ENCODE data around the gene MALSU1. TPM values are rescaled to one million over a fixed set of nuclear protein-coding genes. Genes with fewer than 3 reads are reported as not detected.

The MALSU1 gene
- total and polyA plus RNA-seq, 3 donors from 2014 or later = 51.8 to 74.9 (median 63.8) TPM

- TF ChIP-seq, protein P1, sequence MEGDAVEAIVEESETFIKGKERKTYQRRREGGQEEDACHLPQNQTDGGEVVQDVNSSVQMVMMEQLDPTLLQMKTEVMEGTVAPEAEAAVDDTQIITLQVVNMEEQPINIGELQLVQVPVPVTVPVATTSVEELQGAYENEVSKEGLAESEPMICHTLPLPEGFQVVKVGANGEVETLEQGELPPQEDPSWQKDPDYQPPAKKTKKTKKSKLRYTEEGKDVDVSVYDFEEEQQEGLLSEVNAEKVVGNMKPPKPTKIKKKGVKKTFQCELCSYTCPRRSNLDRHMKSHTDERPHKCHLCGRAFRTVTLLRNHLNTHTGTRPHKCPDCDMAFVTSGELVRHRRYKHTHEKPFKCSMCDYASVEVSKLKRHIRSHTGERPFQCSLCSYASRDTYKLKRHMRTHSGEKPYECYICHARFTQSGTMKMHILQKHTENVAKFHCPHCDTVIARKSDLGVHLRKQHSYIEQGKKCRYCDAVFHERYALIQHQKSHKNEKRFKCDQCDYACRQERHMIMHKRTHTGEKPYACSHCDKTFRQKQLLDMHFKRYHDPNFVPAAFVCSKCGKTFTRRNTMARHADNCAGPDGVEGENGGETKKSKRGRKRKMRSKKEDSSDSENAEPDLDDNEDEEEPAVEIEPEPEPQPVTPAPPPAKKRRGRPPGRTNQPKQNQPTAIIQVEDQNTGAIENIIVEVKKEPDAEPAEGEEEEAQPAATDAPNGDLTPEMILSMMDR (IDR thresholded peaks at IDR 0.05) = no peak
- TF ChIP-seq POLR2A (IDR thresholded peaks at IDR 0.05) = no peak
- no peak for DNase-seq
- Histone ChIP-seq H3K27ac (no peak overlapping the region), H3K4me1 (peaks cover 7% of the 10 kb centered on the region), H3K36me3 (ENCODE audit: low read depth, missing control alignments) (no peaks in the 10 kb centered on the region), H3K9me3 (no peaks in the 10 kb centered on the region), H3K27me3 (no peaks in the 10 kb centered on the region), H3K4me3 (no peak overlapping the region)
- WGBS, 2 donors = 81 to 82% methylated on average over 6 of the region's 6 CpGs
- intact Hi-C loops (cut with DNase I; ENCODE audit: low total_unique reads) = no loop called here
These were observed 4.4 kb upstream of the MALSU1 start for GRCh38 chr7:23294549-23295400.

GRCh38 chr7:23295401-23295697 lies 3.8 kb upstream of the MALSU1 start:
- no peak overlapping the region for H3K27ac ChIP-seq
- no peak overlapping the region for H3K4me3 ChIP-seq
- no peaks in the 10 kb centered on the region for H3K27me3 ChIP-seq
- DNase-seq = no peak
- peaks cover 10% of the 10 kb centered on the region for H3K4me1 ChIP-seq
- no peaks in the 10 kb centered on the region for H3K9me3 ChIP-seq
- intact Hi-C loops (cut with DNase I; ENCODE audit: low total_unique reads) = no loop called here
- H3K36me3 ChIP-seq (ENCODE audit: low read depth, missing control alignments) = no peaks in the 10 kb centered on the region
- TF ChIP-seq, protein P1 (IDR thresholded peaks at IDR 0.05) = no peak
- TF ChIP-seq POLR2A (IDR thresholded peaks at IDR 0.05) = no peak

GRCh38 chr7:23298141-23298881 lies 828 bp upstream of the MALSU1 start:
- DNase-seq = no peak
- Histone ChIP-seq H3K27ac (peak overlapping the region; percentile 51 to 70), H3K36me3 (ENCODE audit: low read depth, missing control alignments) (no peaks in the 10 kb centered on the region), H3K9me3 (no peaks in the 10 kb centered on the region), H3K27me3 (no peaks in the 10 kb centered on the region), H3K4me1 (peaks cover 16% of the 10 kb centered on the region), H3K4me3 (peak overlapping the region; percentile 73 to 85)
- intact Hi-C loops (cut with DNase I; ENCODE audit: low total_unique reads) = no loop called here
- 34 to 41% methylated on average over 11 of the region's 11 CpGs for WGBS, 2 donors
- TF ChIP-seq, protein P1 (IDR thresholded peaks at IDR 0.05) = no peak
- no peak for TF ChIP-seq POLR2A (IDR thresholded peaks at IDR 0.05)

GRCh38 chr7:23299770-23300300 lies 696 bp downstream of the MALSU1 start:
- intact Hi-C loops (cut with DNase I; ENCODE audit: low total_unique reads) = no loop called here
- H3K27me3 ChIP-seq = no peaks in the 10 kb centered on the region
- H3K9me3 ChIP-seq = no peaks in the 10 kb centered on the region
- H3K36me3 ChIP-seq (ENCODE audit: low read depth, missing control alignments) = no peaks in the 10 kb centered on the region
- H3K4me1 ChIP-seq = peaks cover 16% of the 10 kb centered on the region
- H3K27ac ChIP-seq = peak overlapping the region; percentile 66 to 70
- 4 to 12% methylated on average over 12 of the region's 12 CpGs for WGBS, 2 donors
- peak overlapping the region; percentile 73 to 85 for H3K4me3 ChIP-seq
- no peak for DNase-seq
- TF ChIP-seq, protein P1 (IDR thresholded peaks at IDR 0.05) = no peak
- TF ChIP-seq POLR2A (IDR thresholded peaks at IDR 0.05) = no peak

Data from testis (tissue), 3 donors.